Rectal smooth muscle tissue (tissue), 1 donor: ENCODE data around the gene ECE1.

Experiments used
- H3K27ac ChIP-seq: one replicate; pipeline ENCODE4 v1.7.0; 2013; ENCODE audit warnings: low read depth, low read length, inconsistent platforms
- H3K27me3 ChIP-seq: one replicate; pipeline ENCODE4 v1.7.0; 2013; ENCODE audit warnings: low read length; ENCODE audit not compliant: control insufficient read depth, insufficient read depth
- H3K36me3 ChIP-seq: one replicate; pipeline ENCODE4 v1.7.0; 2013; ENCODE audit warnings: low read length; ENCODE audit not compliant: control insufficient read depth, insufficient read depth
- H3K4me1 ChIP-seq: one replicate; pipeline ENCODE4 v1.7.0; 2013; ENCODE audit warnings: low read length; ENCODE audit not compliant: control insufficient read depth, insufficient read depth
- H3K4me3 ChIP-seq: one replicate; pipeline ENCODE4 v1.7.0; 2013; ENCODE audit warnings: low read length
- H3K9ac ChIP-seq: one replicate; pipeline ENCODE4 v1.7.0; 2013; ENCODE audit warnings: low read length

Gene ECE1

GRCh38 chr1:21255284-21255942 is 34.9 kb downstream of the ECE1 start:
- no peaks in the 10 kb centered on the region for H3K27me3 ChIP-seq
- peaks cover 27% of the 10 kb centered on the region for H3K36me3 ChIP-seq
- H3K4me3 ChIP-seq = no peak overlapping the region
- no peak overlapping the region for H3K9ac ChIP-seq
- no peak overlapping the region for H3K27ac ChIP-seq
- H3K4me1 ChIP-seq = peaks cover 3% of the 10 kb centered on the region

- Histone ChIP-seq H3K27me3 (no peaks in the 10 kb centered on the region), H3K27ac (no peak overlapping the region), H3K9ac (no peak overlapping the region), H3K36me3 (peaks cover 20% of the 10 kb centered on the region), H3K4me3 (no peak overlapping the region), H3K4me1 (peaks cover 3% of the 10 kb centered on the region)
These were observed 35.8 kb downstream of the ECE1 start for GRCh38 chr1:21254335-21254951.

DNA sequence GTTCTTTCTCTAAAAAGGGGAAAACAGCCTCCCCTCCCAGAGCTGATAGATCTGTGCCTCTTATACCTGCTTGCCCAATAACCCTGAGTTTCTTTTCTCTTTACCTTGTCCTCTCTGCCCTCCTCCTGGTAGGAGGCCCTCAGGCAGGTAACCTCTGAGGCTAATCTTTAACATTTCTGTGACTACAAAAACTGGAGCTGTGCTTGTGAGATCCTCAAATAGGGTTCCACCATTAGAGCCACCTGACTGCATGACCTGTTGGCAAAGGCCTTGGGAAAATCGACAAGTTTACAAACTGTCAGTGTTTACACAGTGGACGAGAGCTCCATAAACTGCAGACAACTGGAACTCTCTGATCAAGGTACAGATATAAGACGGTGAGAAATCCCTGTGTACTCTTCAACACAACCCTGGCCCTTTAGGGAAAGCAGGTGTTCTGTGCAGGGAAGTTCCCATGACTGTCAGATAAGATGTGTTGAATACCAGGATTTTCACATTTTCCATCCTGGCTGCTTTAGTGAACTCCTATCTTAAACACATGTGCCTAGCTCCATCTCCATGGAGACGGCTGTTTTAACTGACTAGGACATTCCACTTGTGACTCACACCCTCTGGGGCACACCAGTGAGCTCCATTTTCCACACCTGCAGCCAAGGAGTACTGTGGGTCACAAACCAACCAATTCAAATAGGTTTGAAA is 38.3 kb downstream of the ECE1 start:
- peak overlapping the region; percentile 25 for H3K27ac ChIP-seq
- no peak overlapping the region for H3K9ac ChIP-seq
- H3K36me3 ChIP-seq = peaks cover 20% of the 10 kb centered on the region
- H3K4me1 ChIP-seq = peaks cover 3% of the 10 kb centered on the region
- no peaks in the 10 kb centered on the region for H3K27me3 ChIP-seq
- no peak overlapping the region for H3K4me3 ChIP-seq

DNA sequence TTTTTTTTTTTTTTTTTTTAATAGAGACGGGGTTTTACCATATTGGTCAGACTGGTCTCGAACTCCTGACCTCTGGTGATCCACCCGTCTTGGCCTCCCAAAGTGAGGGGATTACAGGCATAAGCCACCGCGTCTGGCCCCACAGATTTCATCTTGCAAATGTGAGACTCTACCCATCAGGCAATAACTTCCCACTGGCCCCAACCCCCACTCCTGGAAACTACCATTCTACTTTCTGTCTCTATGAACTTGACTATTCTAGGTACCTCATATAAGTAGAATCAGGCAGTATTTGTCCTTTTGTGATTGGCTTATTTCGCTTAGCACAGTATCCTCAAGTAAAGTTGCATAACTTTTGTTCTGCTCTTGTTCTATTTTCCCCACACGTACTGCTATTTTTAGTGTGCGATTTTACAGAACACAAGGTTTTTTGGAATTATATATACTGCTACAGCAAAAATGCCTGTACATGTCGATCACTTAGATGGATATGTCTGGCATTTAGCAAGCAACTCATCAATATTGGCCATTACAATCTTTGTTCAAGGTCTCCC is 40.2 kb downstream of the ECE1 start:
- Histone ChIP-seq H3K9ac (no peak overlapping the region), H3K27me3 (no peaks in the 10 kb centered on the region), H3K4me1 (peaks cover 3% of the 10 kb centered on the region), H3K4me3 (no peak overlapping the region), H3K36me3 (peaks cover 18% of the 10 kb centered on the region), H3K27ac (no peak overlapping the region)

DNA sequence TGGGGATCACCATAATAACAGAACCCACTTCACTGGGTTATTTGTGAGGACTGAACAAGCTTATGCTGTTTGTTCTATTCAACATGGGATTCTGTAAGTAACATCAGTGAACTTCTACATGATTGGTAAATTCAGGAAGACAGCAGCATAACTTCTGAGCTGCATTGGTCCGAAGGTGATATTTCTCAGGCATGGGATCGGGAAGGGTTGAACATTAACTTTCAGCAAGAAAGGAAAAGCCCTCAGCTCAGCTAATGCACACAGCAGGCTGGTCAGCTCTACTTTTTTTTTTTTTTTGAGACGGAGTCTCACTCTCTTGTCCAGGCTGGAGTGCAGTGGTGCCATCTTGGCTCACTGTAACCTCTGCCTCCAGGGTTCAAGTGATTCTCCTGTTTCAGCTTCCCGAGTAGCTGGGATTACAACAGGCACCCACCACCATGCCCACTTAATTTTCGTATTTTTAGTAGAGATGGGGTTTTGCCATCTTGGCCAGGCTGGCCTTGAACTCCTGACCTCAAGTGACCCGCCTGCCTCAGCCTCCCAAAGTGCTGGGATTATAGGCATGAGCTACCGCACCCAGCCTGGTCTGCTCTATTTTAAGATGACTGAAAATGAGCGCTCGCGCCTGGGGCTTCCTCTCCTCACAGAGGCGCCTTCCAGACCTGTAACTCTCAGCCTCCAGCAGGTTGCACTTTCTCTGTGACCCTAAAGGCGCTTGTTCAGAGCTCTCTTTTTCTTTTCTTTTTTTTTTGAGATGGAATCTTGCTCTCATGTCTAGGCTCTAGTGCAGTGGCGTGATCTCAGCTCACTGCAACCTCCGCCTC is 42.2 kb downstream of the ECE1 start:
- peaks cover 30% of the 10 kb centered on the region for H3K36me3 ChIP-seq

DNA sequence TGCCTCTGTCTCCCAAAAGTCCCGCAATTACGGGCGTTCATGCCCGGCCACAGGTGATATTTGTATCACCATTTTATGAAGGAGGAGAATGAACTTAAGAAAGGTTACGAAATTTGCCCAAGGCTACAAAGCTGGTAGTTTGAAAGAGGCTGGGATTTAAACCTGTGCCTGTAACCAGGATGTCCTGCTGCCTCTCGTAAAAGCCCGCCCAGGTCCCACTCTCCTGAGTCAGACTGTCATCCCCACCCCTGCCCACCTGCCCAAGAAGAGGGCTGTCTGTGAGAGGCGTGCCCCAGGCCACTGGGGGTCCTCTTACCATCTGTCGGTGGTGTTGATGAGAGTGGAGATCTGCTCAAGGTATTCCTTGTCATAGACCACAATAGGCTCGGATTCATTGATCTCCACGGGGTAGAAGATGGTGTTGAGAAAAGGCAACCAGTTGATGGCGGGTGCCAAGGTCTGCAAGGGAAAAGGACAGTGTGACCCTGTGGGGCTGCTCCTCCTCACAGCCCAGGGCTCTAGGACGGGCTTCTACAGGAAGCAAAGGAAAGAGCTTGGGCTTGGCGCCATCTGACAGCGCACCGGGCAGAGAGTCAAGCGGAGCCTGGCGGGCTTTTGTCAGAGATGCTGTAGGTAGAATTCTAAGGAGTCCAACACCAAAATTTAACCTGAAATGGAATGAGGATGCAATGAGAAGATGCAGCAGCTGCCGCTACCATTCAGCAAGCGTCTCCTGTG is 43.2 kb downstream of the ECE1 start:
- Histone ChIP-seq H3K4me3 (no peak overlapping the region), H3K36me3 (peaks cover 32% of the 10 kb centered on the region), H3K9ac (no peak overlapping the region), H3K4me1 (peaks cover 3% of the 10 kb centered on the region), H3K27me3 (no peaks in the 10 kb centered on the region), H3K27ac (no peak overlapping the region)

More for the DNA sequence above, 42.2 kb downstream of the ECE1 start:
- no peak overlapping the region for H3K4me3 ChIP-seq
- H3K27ac ChIP-seq = no peak overlapping the region
- H3K9ac ChIP-seq = no peak overlapping the region
- no peaks in the 10 kb centered on the region for H3K27me3 ChIP-seq
- H3K4me1 ChIP-seq = peaks cover 3% of the 10 kb centered on the region

GRCh38 chr1:21245688-21246229 is 44.5 kb downstream of the ECE1 start:
- H3K27me3 ChIP-seq = no peaks in the 10 kb centered on the region
- H3K4me3 ChIP-seq = no peak overlapping the region
- H3K36me3 ChIP-seq = peaks cover 28% of the 10 kb centered on the region
- no peak overlapping the region for H3K9ac ChIP-seq
- H3K4me1 ChIP-seq = no peaks in the 10 kb centered on the region
- no peak overlapping the region for H3K27ac ChIP-seq

DNA sequence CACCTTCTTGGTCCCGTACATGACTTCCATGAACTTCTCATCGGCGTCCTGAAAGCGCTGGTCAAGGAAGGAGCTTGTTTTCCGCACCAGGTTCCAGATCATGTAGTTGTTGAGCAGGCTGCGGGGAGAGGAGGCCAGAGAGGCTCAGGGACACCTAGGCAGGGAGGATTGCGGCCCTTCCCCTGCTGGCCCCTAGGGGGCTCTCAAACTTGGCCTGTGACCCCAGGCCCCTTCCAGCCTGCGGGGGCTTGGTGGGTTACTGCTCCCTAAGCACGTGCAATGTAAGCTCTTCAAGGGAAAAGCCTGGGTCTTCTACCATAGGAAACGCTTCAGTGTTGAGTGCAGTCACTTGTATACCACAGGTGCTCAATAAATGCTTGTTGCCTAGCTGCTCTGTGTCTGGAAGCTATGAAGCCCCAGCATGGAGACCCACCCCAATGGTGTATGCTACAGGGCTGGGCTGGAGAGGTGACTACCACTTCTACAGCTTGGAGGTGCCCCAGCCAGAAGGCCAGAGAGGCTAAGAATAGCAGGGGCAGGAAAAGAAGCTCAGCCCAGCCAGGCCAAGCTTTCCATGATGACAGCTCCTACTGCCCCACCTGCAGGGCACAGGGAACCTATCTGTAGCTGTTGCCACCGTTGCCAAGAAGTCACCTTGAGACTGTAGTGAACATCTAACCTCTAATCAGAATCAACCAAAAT is 45.1 kb downstream of the ECE1 start:
- H3K36me3 ChIP-seq = peaks cover 29% of the 10 kb centered on the region
- H3K27me3 ChIP-seq = no peaks in the 10 kb centered on the region
- H3K9ac ChIP-seq = no peak overlapping the region
- no peak overlapping the region for H3K4me3 ChIP-seq
- H3K27ac ChIP-seq = no peak overlapping the region
- H3K4me1 ChIP-seq = no peaks in the 10 kb centered on the region

GRCh38 chr1:21244154-21244553 is 46.1 kb downstream of the ECE1 start:
- Histone ChIP-seq H3K27me3 (no peaks in the 10 kb centered on the region), H3K4me3 (no peak overlapping the region), H3K4me1 (no peaks in the 10 kb centered on the region), H3K36me3 (peaks cover 29% of the 10 kb centered on the region), H3K27ac (no peak overlapping the region), H3K9ac (no peak overlapping the region)

GRCh38 chr1:21242846-21243245 is 47.4 kb downstream of the ECE1 start:
- Histone ChIP-seq H3K4me3 (no peak overlapping the region), H3K4me1 (no peaks in the 10 kb centered on the region), H3K27me3 (no peaks in the 10 kb centered on the region), H3K9ac (no peak overlapping the region), H3K27ac (no peak overlapping the region), H3K36me3 (peaks cover 33% of the 10 kb centered on the region)
